ENCODE data around the gene TTYH1. TPM values are rescaled to one million over a fixed set of nuclear protein-coding genes. Genes with fewer than 3 reads are reported as not detected.
A peak's percentile ranks its signal among the peaks of the same experiment; 100 is the strongest.

Gene TTYH1
- total and polyA plus RNA-seq, 9 of the 15 experiments (the other 6 are each of a cell fraction or from before 2014, with no cell fraction given), result 0.08 TPM; not detected in 8

- TF ChIP-seq, protein P1, sequence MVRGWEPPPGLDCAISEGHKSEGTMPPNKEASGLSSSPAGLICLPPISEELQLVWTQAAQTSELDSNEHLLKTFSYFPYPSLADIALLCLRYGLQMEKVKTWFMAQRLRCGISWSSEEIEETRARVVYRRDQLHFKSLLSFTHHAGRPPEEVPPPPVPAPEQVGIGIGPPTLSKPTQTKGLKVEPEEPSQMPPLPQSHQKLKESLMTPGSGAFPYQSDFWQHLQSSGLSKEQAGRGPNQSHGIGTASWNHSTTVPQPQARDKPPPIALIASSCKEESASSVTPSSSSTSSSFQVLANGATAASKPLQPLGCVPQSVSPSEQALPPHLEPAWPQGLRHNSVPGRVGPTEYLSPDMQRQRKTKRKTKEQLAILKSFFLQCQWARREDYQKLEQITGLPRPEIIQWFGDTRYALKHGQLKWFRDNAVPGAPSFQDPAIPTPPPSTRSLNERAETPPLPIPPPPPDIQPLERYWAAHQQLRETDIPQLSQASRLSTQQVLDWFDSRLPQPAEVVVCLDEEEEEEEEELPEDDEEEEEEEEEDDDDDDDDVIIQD (CRISPR knock-in tag; IDR thresholded peaks at IDR 0.05), result no peak
- TF ChIP-seq, protein P2, sequence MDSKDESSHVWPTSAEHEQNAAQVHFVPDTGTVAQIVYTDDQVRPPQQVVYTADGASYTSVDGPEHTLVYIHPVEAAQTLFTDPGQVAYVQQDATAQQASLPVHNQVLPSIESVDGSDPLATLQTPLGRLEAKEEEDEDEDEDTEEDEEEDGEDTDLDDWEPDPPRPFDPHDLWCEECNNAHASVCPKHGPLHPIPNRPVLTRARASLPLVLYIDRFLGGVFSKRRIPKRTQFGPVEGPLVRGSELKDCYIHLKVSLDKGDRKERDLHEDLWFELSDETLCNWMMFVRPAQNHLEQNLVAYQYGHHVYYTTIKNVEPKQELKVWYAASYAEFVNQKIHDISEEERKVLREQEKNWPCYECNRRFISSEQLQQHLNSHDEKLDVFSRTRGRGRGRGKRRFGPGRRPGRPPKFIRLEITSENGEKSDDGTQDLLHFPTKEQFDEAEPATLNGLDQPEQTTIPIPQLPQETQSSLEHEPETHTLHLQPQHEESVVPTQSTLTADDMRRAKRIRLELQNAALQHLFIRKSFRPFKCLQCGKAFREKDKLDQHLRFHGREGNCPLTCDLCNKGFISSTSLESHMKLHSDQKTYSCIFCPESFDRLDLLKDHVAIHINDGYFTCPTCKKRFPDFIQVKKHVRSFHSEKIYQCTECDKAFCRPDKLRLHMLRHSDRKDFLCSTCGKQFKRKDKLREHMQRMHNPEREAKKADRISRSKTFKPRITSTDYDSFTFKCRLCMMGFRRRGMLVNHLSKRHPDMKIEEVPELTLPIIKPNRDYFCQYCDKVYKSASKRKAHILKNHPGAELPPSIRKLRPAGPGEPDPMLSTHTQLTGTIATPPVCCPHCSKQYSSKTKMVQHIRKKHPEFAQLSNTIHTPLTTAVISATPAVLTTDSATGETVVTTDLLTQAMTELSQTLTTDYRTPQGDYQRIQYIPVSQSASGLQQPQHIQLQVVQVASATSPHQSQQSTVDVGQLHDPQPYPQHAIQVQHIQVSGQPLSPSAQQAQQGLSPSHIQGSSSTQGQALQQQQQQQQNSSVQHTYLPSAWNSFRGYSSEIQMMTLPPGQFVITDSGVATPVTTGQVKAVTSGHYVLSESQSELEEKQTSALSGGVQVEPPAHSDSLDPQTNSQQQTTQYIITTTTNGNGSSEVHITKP (IDR thresholded peaks at IDR 0.05; ENCODE audit: partially characterized antibody), result no peak
- TF ChIP-seq ZNF324 (CRISPR knock-in tag; IDR thresholded peaks at IDR 0.05), result no peak
- no peak for TF ChIP-seq SMARCE1 (IDR thresholded peaks at IDR 0.05)
- TF ChIP-seq OTX1 (CRISPR knock-in tag; IDR thresholded peaks at IDR 0.05), result peak; percentile 12; the same call in 1 of the 2 replicates
- no peak for TF ChIP-seq ZC3H11A (IDR thresholded peaks at IDR 0.05; ENCODE audit: low read depth, low read length)
- TF ChIP-seq SMARCA4 (IDR thresholded peaks at IDR 0.05), result no peak
- no peak for TF ChIP-seq ZNF449 (CRISPR knock-in tag; IDR thresholded peaks at IDR 0.05)
- TF ChIP-seq ZNF41 (CRISPR knock-in tag; conservative IDR thresholded peaks at IDR 0.05), result no peak
- no peak for TF ChIP-seq PHB (CRISPR knock-in tag; IDR thresholded peaks at IDR 0.05)
- no peak for TF ChIP-seq RBM22 (IDR thresholded peaks at IDR 0.05; ENCODE audit: low read depth, low read length, poor library complexity, severe bottlenecking)
- no peak for TF ChIP-seq ZNF311 (CRISPR knock-in tag; IDR thresholded peaks at IDR 0.05)
- TF ChIP-seq RBM25 (IDR thresholded peaks at IDR 0.05; ENCODE audit: low read depth, low read length, severe bottlenecking), result no peak
- TF ChIP-seq MXI1 (IDR thresholded peaks at IDR 0.05; ENCODE audit: low read depth, low read length), result no peak
- TF ChIP-seq ZNF121 (CRISPR knock-in tag; conservative IDR thresholded peaks at IDR 0.05), result no peak
- TF ChIP-seq SIRT6 (IDR thresholded peaks at IDR 0.05; ENCODE audit: low read depth, low read length), result no peak
- TF ChIP-seq KLF16 (IDR thresholded peaks at IDR 0.05), result no peak
- TF ChIP-seq RNF2 (IDR thresholded peaks at IDR 0.05), result no peak
- no peak for TF ChIP-seq DMBX1 (CRISPR knock-in tag; IDR thresholded peaks at IDR 0.05; ENCODE audit: borderline replicate concordance)
- TF ChIP-seq ZNF444 (CRISPR knock-in tag; IDR thresholded peaks at IDR 0.05), result no peak
- no peak for TF ChIP-seq ZFP1 (CRISPR knock-in tag; IDR thresholded peaks at IDR 0.05)
- TF ChIP-seq, protein P3, sequence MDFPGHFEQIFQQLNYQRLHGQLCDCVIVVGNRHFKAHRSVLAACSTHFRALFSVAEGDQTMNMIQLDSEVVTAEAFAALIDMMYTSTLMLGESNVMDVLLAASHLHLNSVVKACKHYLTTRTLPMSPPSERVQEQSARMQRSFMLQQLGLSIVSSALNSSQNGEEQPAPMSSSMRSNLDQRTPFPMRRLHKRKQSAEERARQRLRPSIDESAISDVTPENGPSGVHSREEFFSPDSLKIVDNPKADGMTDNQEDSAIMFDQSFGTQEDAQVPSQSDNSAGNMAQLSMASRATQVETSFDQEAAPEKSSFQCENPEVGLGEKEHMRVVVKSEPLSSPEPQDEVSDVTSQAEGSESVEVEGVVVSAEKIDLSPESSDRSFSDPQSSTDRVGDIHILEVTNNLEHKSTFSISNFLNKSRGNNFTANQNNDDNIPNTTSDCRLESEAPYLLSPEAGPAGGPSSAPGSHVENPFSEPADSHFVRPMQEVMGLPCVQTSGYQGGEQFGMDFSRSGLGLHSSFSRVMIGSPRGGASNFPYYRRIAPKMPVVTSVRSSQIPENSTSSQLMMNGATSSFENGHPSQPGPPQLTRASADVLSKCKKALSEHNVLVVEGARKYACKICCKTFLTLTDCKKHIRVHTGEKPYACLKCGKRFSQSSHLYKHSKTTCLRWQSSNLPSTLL (IDR thresholded peaks at IDR 0.05), result no peak
- no peak for TF ChIP-seq ZC3H4 (CRISPR knock-in tag; IDR thresholded peaks at IDR 0.05; ENCODE audit: borderline replicate concordance)
These were observed 48.9 kb downstream of the TTYH1 start (continued) for GRCh38 chr19:54464044-54464629.

All from K562 (cell line).